GM12878 (cell line): ENCODE data around the gene EEF1AKMT2. TPM values are rescaled to one million over a fixed set of nuclear protein-coding genes. Genes with fewer than 3 reads are reported as not detected.

Experiments used
- BACH1 ChIP-seq: fragments of 450-650 bp; IDR thresholded peaks from 2 replicates; pipeline ENCODE4 v1.6.1; 2017; ENCODE audit warnings: mild to moderate bottlenecking, borderline replicate concordance
- CBFB ChIP-seq: IDR thresholded peaks from 2 replicates; pipeline ENCODE4 v1.6.1; 2016; ENCODE audit warnings: antibody characterized with exemption, low read depth
- CHD4 ChIP-seq: fragments of 200-600 bp; sonication (generic); IDR thresholded peaks from 2 replicates; pipeline ENCODE4 v1.6.1; 2016; ENCODE audit warnings: mild to moderate bottlenecking
- E2F4 ChIP-seq: IDR thresholded peaks from 2 replicates; pipeline ENCODE4 v1.6.1; 2012; ENCODE audit warnings: low read depth, low read length, improper control_type of control experiment
- GABPA ChIP-seq: IDR thresholded peaks from 2 replicates; pipeline ENCODE4 v1.6.1; 2014; ENCODE audit warnings: antibody characterized with exemption, low read depth, mild to moderate bottlenecking, inconsistent platforms
- HDAC6 ChIP-seq: fragments of 200-600 bp; sonication (generic); IDR thresholded peaks from one replicate; pipeline ENCODE4 v1.8.0; 2017; ENCODE audit warnings: antibody characterized with exemption; ENCODE audit not compliant: unreplicated experiment
- MEF2B ChIP-seq: fragments of 450-650 bp; IDR thresholded peaks from 2 replicates; pipeline ENCODE4 v1.6.1; 2018; ENCODE audit warnings: mild to moderate bottlenecking, moderate library complexity; ENCODE audit not compliant: partially characterized antibody, poor library complexity, severe bottlenecking
- MLLT1 ChIP-seq: fragments of 450-650 bp; IDR thresholded peaks from 2 replicates; pipeline ENCODE4 v1.6.1; 2016; ENCODE audit warnings: mild to moderate bottlenecking
- MTA2 ChIP-seq: fragments of 450-650 bp; IDR thresholded peaks from 2 replicates; pipeline ENCODE4 v1.6.1; 2016; ENCODE audit warnings: low read depth, mild to moderate bottlenecking, moderate library complexity
- NR2F1 ChIP-seq: fragments of 450-650 bp; conservative IDR thresholded peaks from 2 replicates; pipeline ENCODE4 v1.6.1; 2017; ENCODE audit warnings: mild to moderate bottlenecking
- PKNOX1 ChIP-seq: fragments of 450-650 bp; IDR thresholded peaks from 2 replicates; pipeline ENCODE4 v1.6.1; 2016; ENCODE audit warnings: mild to moderate bottlenecking
- POLR2A ChIP-seq: IDR thresholded peaks from 2 replicates; pipeline ENCODE4 v1.6.1; 2011; ENCODE audit warnings: low read depth, mild to moderate bottlenecking, low read length
- POLR2AphosphoS2 ChIP-seq: IDR thresholded peaks from 2 replicates; pipeline ENCODE4 v1.6.1; 2011; ENCODE audit warnings: low read depth, mild to moderate bottlenecking, low read length, improper control_type of control experiment, moderate library complexity
- POLR2AphosphoS5 ChIP-seq: IDR thresholded peaks from 2 replicates; pipeline ENCODE4 v1.6.1; 2011; ENCODE audit warnings: mild to moderate bottlenecking, low read length, inconsistent platforms
- REST ChIP-seq: IDR thresholded peaks from 2 replicates; pipeline ENCODE4 v1.6.1; 2012; ENCODE audit warnings: mild to moderate bottlenecking, low read depth, low read length
- SKIL ChIP-seq: fragments of 450-650 bp; IDR thresholded peaks from 2 replicates; pipeline ENCODE4 v1.6.1; 2017; ENCODE audit warnings: mild to moderate bottlenecking, low read depth, inconsistent platforms; ENCODE audit not compliant: poor library complexity, severe bottlenecking
- ZBTB33 ChIP-seq: fragments of 450-650 bp; IDR thresholded peaks from 2 replicates; pipeline ENCODE4 v1.6.1; 2017; ENCODE audit warnings: mild to moderate bottlenecking
- ZNF217 ChIP-seq: fragments of 450-650 bp; IDR thresholded peaks from 2 replicates; pipeline ENCODE4 v1.6.1; 2017; ENCODE audit warnings: antibody characterized with exemption, mild to moderate bottlenecking
- polyA plus RNA-seq, 11 experiments: library from polyadenylated mRNA; depleted of rRNA in 4 of 11; unstranded in 6 of 11; stranded (reverse) in 5 of 11; fragments of >200 nt; fragmentation: Nextera tagmentation in 4 of 11; fragmentation: Illumina TruSeq in 1 of 11; extraction: Ambion mirVana in 4 of 11; extraction: Trizol in 1 of 11; gene quantifications; 1 replicate in 1 of 11; 2 replicates in 10 of 11; pipeline versions ENCODE4 v1.2.1 to v1.2.3, GENCODE V29; 2011 to 2016; ENCODE audit warnings: inconsistent platforms in 2 of 11, missing spikeins in 2 of 11, low read depth in 1 of 11
- total RNA-seq, 4 experiments: library from RNA; depleted of rRNA in 3 of 4; stranded (reverse); fragments of >200 nt in 3 of 4; fragmentation: Illumina TruSeq in 1 of 4; extraction: Trizol in 1 of 4; gene quantifications; 2 replicates each; pipeline versions ENCODE4 v1.2.1 to v1.2.3, GENCODE V29; 2013 to 2021

Gene EEF1AKMT2
- total and polyA plus RNA-seq, 10 of the 15 experiments (the other 5 are each of a cell fraction or from before 2014, with no cell fraction given), result 9.1 to 29.3 (median 23.6) TPM

- no peak for TF ChIP-seq E2F4
- 0 out of 2 replicates have a peak, but pooled peaks have one; percentile 36 for TF ChIP-seq POLR2AphosphoS2
- no peak for TF ChIP-seq HDAC6
- no peak for TF ChIP-seq POLR2AphosphoS5
- TF ChIP-seq CBFB, result no peak
- peak; percentile 69; the same call in 1 of the 2 replicates for TF ChIP-seq POLR2A
- TF ChIP-seq REST, result no peak
- no peak for TF ChIP-seq MEF2B
- peak; percentile 50 for TF ChIP-seq NR2F1
- TF ChIP-seq BACH1, result peak; percentile 78
- TF ChIP-seq MLLT1, result no peak
- TF ChIP-seq PKNOX1, result no peak
- no peak for TF ChIP-seq CHD4
- TF ChIP-seq GABPA, result no peak
- no peak for TF ChIP-seq ZBTB33
- TF ChIP-seq ZNF217, result no peak
- no peak for TF ChIP-seq MTA2
- no peak for TF ChIP-seq SKIL
These were observed 47.3 kb downstream of the EEF1AKMT2 start, which contains the start of gene FAM53B (continued) for GRCh38 chr10:124744102-124745050.
